Measurements from ENCODE around the gene HLA-DQB1. TPM values are rescaled to one million over a fixed set of nuclear protein-coding genes. Genes with fewer than 3 reads are reported as not detected.
A peak's percentile ranks its signal among the peaks of the same experiment; 100 is the strongest.

The HLA-DQB1 gene
- total RNA-seq, 1 donor = 1.4 TPM

GRCh38 chr6:32622545-32623401 is 43.7 kb downstream of the HLA-DQB1 start:
- peaks cover 39% of the 10 kb centered on the region for H3K4me1 ChIP-seq (ENCODE audit: insufficient read depth, low read length)
- no peaks in the 10 kb centered on the region for H3K27me3 ChIP-seq (ENCODE audit: insufficient read depth, low read length)
- H3K9me3 ChIP-seq (ENCODE audit: low read depth, low read length) = no peaks in the 10 kb centered on the region
- no peak overlapping the region for H3K4me3 ChIP-seq (ENCODE audit: low read length)

- peaks cover 36% of the 10 kb centered on the region for H3K4me1 ChIP-seq (ENCODE audit: insufficient read depth, low read length)
- no peak overlapping the region for H3K4me3 ChIP-seq (ENCODE audit: low read length)
- no peaks in the 10 kb centered on the region for H3K27me3 ChIP-seq (ENCODE audit: insufficient read depth, low read length)
- H3K9me3 ChIP-seq (ENCODE audit: low read depth, low read length) = no peaks in the 10 kb centered on the region
These were observed 45.1 kb downstream of the HLA-DQB1 start for GRCh38 chr6:32621372-32621771.

GRCh38 chr6:32617751-32618150 is 48.7 kb downstream of the HLA-DQB1 start:
- Histone ChIP-seq H3K9me3 (ENCODE audit: low read depth, low read length) (no peaks in the 10 kb centered on the region), H3K4me1 (ENCODE audit: insufficient read depth, low read length) (peaks cover 25% of the 10 kb centered on the region), H3K27me3 (ENCODE audit: insufficient read depth, low read length) (no peaks in the 10 kb centered on the region), H3K4me3 (ENCODE audit: low read length) (no peak overlapping the region)

- Histone ChIP-seq H3K27me3 (ENCODE audit: insufficient read depth, low read length) (no peaks in the 10 kb centered on the region), H3K4me1 (ENCODE audit: insufficient read depth, low read length) (peaks cover 8% of the 10 kb centered on the region), H3K4me3 (ENCODE audit: low read length) (no peak overlapping the region), H3K9me3 (ENCODE audit: low read depth, low read length) (no peaks in the 10 kb centered on the region)
These were observed 50.4 kb downstream of the HLA-DQB1 start for GRCh38 chr6:32615885-32616532.

GRCh38 chr6:32614366-32615081 is 51.9 kb downstream of the HLA-DQB1 start:
- H3K27me3 ChIP-seq (ENCODE audit: insufficient read depth, low read length) = no peaks in the 10 kb centered on the region
- H3K4me3 ChIP-seq (ENCODE audit: low read length) = no peak overlapping the region
- peaks cover 9% of the 10 kb centered on the region for H3K4me1 ChIP-seq (ENCODE audit: insufficient read depth, low read length)
- H3K9me3 ChIP-seq (ENCODE audit: low read depth, low read length) = no peaks in the 10 kb centered on the region

- Histone ChIP-seq H3K27me3 (ENCODE audit: insufficient read depth, low read length) (no peaks in the 10 kb centered on the region), H3K4me3 (ENCODE audit: low read length) (no peak overlapping the region), H3K4me1 (ENCODE audit: insufficient read depth, low read length) (peaks cover 13% of the 10 kb centered on the region), H3K9me3 (ENCODE audit: low read depth, low read length) (no peaks in the 10 kb centered on the region)
These were observed 53.0 kb downstream of the HLA-DQB1 start for GRCh38 chr6:32613475-32613874.

GRCh38 chr6:32610682-32611296 is 55.7 kb downstream of the HLA-DQB1 start:
- Histone ChIP-seq H3K4me1 (ENCODE audit: insufficient read depth, low read length) (peaks cover 11% of the 10 kb centered on the region), H3K9me3 (ENCODE audit: low read depth, low read length) (no peaks in the 10 kb centered on the region), H3K27me3 (ENCODE audit: insufficient read depth, low read length) (no peaks in the 10 kb centered on the region), H3K4me3 (ENCODE audit: low read length) (no peak overlapping the region)

- no peaks in the 10 kb centered on the region for H3K9me3 ChIP-seq (ENCODE audit: low read depth, low read length)
- peak overlapping the region; percentile 12 for H3K4me3 ChIP-seq (ENCODE audit: low read length)
- H3K4me1 ChIP-seq (ENCODE audit: insufficient read depth, low read length) = peaks cover 9% of the 10 kb centered on the region
- no peaks in the 10 kb centered on the region for H3K27me3 ChIP-seq (ENCODE audit: insufficient read depth, low read length)
These were observed 56.5 kb downstream of the HLA-DQB1 start for GRCh38 chr6:32609731-32610640.

Other genes starting within 250 kb of the HLA-DQB1 start
- 1,165 TPM for gene HLA-DRA, start 226.8 kb downstream of the HLA-DQB1 start, total RNA-seq
- 8.5 TPM for gene HLA-DRB5, start 136.4 kb downstream of the HLA-DQB1 start, total RNA-seq
- 166 TPM for gene HLA-DRB1, start 76.8 kb downstream of the HLA-DQB1 start, total RNA-seq
- gene HLA-DQA1, start 29.3 kb downstream of the HLA-DQB1 start, total RNA-seq = 12.5 TPM
- gene HLA-DQA2, start 74.7 kb upstream of the HLA-DQB1 start, total RNA-seq = 4.7 TPM
- 1.0 TPM for gene HLA-DQB2, start 96.9 kb upstream of the HLA-DQB1 start, total RNA-seq
- gene HLA-DOB, start 150.3 kb upstream of the HLA-DQB1 start, total RNA-seq = 6.6 TPM
- 45.0 TPM for gene TAP2, start 172.1 kb upstream of the HLA-DQB1 start, total RNA-seq
- 81.4 TPM for gene PSMB8, start 177.4 kb upstream of the HLA-DQB1 start, total RNA-seq
- 67.2 TPM for gene TAP1, start 187.0 kb upstream of the HLA-DQB1 start, total RNA-seq
- 18.7 TPM for gene PSMB9, start 187.5 kb upstream of the HLA-DQB1 start, total RNA-seq